GM10248 (cell line): ENCODE results near the gene TMEM9B.

Source experiments
- CTCF ChIA-PET: fragments of 300-600 bp; sonication (Branson Sonifier 250); formaldehyde crosslinking; extraction: SDS; loops from one replicate; lab custom pipeline; 2021; ENCODE audit warnings: antibody characterized with exemption; lab: Yijun Ruan, JAX
- POLR2A ChIA-PET: fragments of 350-650 bp; sonication (Branson Sonifier 250); formaldehyde crosslinking; extraction: SDS; loops from one replicate; lab custom pipeline; 2020; ENCODE audit warnings: antibody characterized with exemption; lab: Yijun Ruan, JAX
- DNase-seq: peaks from one replicate; pipeline ENCODE4 v3.0.0; 2012; ENCODE audit errors: extremely low spot score
- TF ChIP-seq, protein P1 (sequence below): IDR thresholded peaks from 2 replicates; pipeline ENCODE4 v1.5.1; 2012; ENCODE audit warnings: mild to moderate bottlenecking, low read depth; ENCODE audit errors: extremely low read depth, missing control alignments, control extremely low read depth

Gene TMEM9B

DNA sequence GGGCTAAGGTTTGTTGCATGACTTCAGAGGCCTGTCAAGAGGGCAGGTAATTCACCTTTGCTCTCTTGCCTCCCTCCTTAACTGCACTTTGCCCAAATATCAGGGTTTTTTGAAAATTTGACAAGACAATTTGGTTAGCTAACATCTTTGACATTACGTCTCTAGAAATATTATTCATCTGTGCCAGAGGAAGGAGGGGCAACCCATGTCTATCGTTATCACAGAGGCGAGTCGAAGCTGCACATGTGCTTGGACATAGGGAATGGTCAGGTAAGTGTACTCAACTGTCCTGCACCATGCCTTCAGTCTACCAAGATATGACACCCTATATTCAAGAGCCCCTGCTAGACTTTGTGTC, 49.6 kb downstream of the TMEM9B start:
- TF ChIP-seq, protein P1, sequence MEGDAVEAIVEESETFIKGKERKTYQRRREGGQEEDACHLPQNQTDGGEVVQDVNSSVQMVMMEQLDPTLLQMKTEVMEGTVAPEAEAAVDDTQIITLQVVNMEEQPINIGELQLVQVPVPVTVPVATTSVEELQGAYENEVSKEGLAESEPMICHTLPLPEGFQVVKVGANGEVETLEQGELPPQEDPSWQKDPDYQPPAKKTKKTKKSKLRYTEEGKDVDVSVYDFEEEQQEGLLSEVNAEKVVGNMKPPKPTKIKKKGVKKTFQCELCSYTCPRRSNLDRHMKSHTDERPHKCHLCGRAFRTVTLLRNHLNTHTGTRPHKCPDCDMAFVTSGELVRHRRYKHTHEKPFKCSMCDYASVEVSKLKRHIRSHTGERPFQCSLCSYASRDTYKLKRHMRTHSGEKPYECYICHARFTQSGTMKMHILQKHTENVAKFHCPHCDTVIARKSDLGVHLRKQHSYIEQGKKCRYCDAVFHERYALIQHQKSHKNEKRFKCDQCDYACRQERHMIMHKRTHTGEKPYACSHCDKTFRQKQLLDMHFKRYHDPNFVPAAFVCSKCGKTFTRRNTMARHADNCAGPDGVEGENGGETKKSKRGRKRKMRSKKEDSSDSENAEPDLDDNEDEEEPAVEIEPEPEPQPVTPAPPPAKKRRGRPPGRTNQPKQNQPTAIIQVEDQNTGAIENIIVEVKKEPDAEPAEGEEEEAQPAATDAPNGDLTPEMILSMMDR = no peak
- DNase-seq = no peak
- ChIA-PET CTCF (interaction anchor here (1.0 to 2.2 kb wide), 16 partner anchors 11 to 304 kb away, joined by 3 to 18 read pairs (median 4); partner anchors contain the start of gene TMEM9B), POLR2A (no interaction called here)

DNA sequence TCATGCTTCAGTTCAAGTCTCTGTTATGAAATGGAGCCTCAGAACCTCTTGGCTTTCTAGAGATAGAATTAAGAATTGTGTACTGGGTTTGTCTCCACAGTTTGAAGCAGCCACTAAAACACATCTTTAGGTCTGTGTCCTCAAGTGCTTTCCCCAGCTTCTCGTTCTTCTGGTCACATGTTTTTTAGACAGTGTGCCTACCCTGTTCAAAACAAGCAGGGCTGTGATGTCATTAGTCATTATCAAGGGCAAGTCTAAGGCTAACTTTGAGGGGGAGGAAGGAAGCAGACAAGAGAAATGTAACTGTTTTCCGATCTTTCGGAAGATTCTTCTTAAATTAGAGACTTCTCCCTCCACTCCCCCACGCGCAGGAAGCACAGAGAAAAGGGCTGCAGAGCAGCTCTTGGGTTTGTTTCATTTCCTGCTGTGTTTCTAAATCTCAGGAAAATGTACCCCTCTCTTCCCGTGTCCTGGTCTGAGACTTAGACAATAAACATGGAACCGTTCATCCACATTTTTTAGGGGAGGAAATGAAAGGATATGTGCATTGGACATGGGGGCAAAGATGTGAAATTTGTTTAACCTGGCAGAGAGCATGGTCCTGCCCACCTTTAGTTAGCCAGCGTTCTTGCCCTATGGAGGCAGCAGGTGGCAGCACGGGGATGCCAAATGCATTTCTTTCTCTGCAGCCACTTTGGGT, 50.1 kb downstream of the TMEM9B start:
- POLR2A ChIA-PET = no interaction called here
- TF ChIP-seq, protein P1 = peak; percentile 71
- peak; percentile 48 for DNase-seq
- CTCF ChIA-PET = interaction anchor here (1.0 to 2.2 kb wide), 12 partner anchors 11 to 304 kb away, joined by 3 to 18 read pairs (median 4); partner anchors contain the start of gene TMEM9B

DNA sequence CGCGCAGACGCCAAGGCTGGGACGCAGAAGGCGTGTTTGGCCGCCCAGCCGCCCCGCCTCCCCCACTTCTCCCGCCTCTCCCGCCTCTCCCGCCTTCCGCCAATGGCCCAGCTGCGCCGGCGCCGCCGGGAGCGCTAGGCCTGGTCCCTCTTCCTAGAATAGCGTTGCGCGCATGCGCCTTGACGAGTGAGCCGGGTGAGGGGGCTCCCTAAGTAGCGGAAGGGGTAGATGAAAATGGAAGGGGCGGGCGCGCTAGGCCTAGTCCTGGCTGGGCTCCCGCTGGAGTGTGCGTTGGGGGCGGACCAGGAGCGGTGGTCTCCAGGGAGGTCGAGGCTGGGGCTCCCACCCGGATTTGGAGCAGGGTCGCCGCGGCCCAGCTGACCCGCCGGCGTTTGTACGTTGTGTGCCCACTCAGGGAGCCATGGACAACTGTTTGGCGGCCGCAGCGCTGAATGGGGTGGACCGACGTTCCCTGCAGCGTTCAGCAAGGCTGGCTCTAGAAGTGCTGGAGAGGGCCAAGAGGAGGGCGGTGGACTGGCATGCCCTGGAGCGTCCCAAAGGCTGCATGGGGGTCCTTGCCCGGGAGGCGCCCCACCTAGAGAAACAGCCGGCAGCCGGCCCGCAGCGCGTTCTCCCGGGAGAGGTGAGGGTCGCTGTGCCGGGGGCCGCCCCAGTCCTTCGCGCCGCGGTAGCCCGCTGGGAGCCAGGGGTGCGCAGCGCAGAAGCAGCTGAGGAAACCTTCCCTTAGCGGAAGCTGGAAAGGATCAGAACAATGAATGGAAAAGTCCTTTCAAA, 53.0 kb downstream of the TMEM9B start, which contains the start of gene AKIP1:
TSS of gene AKIP1 (plus strand) at position 161 of the 795 bp plus-strand sequence. CDS start at position 422, 261 bp downstream.
- peak; percentile 91 for DNase-seq
- CTCF ChIA-PET = interaction anchor here (0.9 to 2.2 kb wide), 4 partner anchors 11 to 227 kb away, joined by 3 to 14 read pairs (median 6); no protein-coding TSS in a partner anchor
- POLR2A ChIA-PET = interaction anchor here (1.4 kb wide), 1 partner anchor 54 kb away, joined by 3 read pairs; no protein-coding TSS in a partner anchor
- TF ChIP-seq, protein P1 = no peak

DNA sequence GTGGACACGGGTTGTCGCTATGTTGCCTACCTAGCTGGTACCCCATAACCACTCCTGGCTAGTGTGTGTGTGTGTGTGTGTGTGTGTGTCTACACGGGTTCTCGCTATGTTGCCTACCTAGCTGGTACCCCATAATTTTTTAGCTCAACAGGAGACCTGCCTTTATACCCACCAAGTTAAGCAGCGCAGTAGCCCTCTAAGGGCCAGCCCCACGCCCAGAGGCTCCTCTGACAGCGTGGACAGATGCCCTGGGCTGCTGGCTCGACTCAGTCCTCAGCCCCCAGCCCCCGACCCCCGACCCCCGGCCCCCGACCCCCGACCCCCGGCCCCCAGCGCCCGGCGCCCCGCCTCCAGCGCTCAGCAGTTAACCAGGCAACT, 53.6 kb downstream of the TMEM9B start:
- POLR2A ChIA-PET = interaction anchor here (1.4 kb wide), 1 partner anchor 54 kb away, joined by 3 read pairs; no protein-coding TSS in a partner anchor
- TF ChIP-seq, protein P1 = no peak
- CTCF ChIA-PET = interaction anchor here (2.2 kb wide), 1 partner anchor 227 kb away, joined by 7 read pairs; no protein-coding TSS in a partner anchor
- no peak for DNase-seq

DNA sequence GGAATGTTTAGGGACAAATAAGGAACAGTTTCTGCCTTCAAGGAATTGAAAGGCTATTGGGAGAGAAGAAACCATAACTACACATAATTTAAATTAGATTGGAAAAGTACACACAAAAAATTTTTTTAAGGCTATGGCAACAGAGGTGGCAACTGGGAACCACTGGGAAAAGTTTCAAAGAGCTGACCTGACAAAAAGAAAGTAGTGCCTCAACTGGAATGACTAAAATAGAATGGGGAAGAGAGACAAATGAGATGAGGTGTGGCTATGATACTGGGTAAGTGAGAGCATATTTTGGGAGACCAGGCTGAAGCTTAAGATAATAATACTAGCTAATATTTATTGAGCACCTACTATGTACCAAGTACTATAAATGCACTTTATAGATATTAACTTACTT, 56.1 kb downstream of the TMEM9B start:
- TF ChIP-seq, protein P1 = no peak
- ChIA-PET CTCF (no interaction called here), POLR2A (no interaction called here)
- DNase-seq = no peak

DNA sequence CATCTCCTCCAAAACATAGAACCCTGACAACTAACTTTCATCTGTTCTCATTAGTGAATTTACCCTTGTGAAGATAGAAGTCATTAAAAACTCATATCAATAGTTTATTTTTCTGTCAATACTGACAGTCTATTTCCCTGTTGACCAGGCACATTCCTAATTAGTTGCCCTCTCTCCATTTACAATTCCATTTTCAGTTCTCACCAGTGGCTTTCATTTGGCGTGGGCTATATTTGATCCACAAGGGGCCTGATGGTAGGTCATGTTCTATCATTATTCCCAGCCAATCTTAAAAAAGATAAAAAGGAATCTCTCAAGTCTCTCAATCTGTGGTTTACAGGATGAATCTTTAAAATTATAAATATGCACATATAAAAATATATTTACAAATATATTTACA, 57.1 kb downstream of the TMEM9B start:
- TF ChIP-seq, protein P1 = no peak
- POLR2A ChIA-PET = no interaction called here
- no peak for DNase-seq
- CTCF ChIA-PET = no interaction called here
